Natural killer cell (primary cell): ENCODE measurements around the gene MRPS34. TPM values are rescaled to one million over a fixed set of nuclear protein-coding genes. Genes with fewer than 3 reads are reported as not detected.

ENCODE experiments used
- ATAC-seq, 3 donors: fragments of 150-1000 bp in 2 of 3; fragments of 200-7000 bp in 1 of 3; cut with Tn5 transposase; 1 replicate in 1 of 3; 2 replicates in 2 of 3; pipeline ENCODE4 v1.10.0; 2021; ENCODE audit warnings: mild to moderate bottlenecking in 2 of 3, moderate library complexity in 2 of 3
- DNase-seq, 2 donors: peaks; one replicate each; pipeline versions ENCODE4 v3.0.0 to v3.0.0-alpha.2; 2013 to 2021; ENCODE audit warnings: mixed read lengths in 1 of 2
- H3K27ac ChIP-seq: one replicate; pipeline ENCODE4 v1.5.1; 2013; ENCODE audit warnings: mild to moderate bottlenecking, low read length
- H3K27me3 ChIP-seq: one replicate; pipeline ENCODE4 v1.6.1; 2013; ENCODE audit warnings: low read length; ENCODE audit not compliant: control insufficient read depth, insufficient read depth
- H3K36me3 ChIP-seq: one replicate; pipeline ENCODE4 v1.6.1; 2013; ENCODE audit warnings: low read length; ENCODE audit not compliant: control insufficient read depth, insufficient read depth
- H3K4me1 ChIP-seq: one replicate; pipeline ENCODE4 v1.6.1; 2013; ENCODE audit warnings: low read length; ENCODE audit not compliant: control insufficient read depth, insufficient read depth
- H3K4me3 ChIP-seq: one replicate; pipeline ENCODE4 v1.5.1; 2013; ENCODE audit warnings: low read length
- H3K9me3 ChIP-seq: one replicate; pipeline ENCODE4 v1.6.1; 2013; ENCODE audit warnings: low read length; ENCODE audit not compliant: control insufficient read depth, insufficient read depth
- H3K27ac Mint-ChIP-seq, 2 donors: one replicate each; pipeline ENCODE4 v1.8.0; 2022; ENCODE audit warnings: mild to moderate bottlenecking in 2 of 2, mixed read lengths in 2 of 2, moderate library complexity in 1 of 2
- H3K27me3 Mint-ChIP-seq, 2 donors: one replicate each; pipeline ENCODE4 v1.8.0; 2022; ENCODE audit warnings: low read depth in 2 of 2, mixed read lengths in 2 of 2
- H3K36me3 Mint-ChIP-seq: one replicate; pipeline ENCODE4 v1.8.0; 2022; ENCODE audit warnings: mixed read lengths
- H3K4me1 Mint-ChIP-seq, 2 donors: one replicate each; pipeline ENCODE4 v1.8.0; 2022; ENCODE audit warnings: mixed read lengths in 2 of 2
- H3K4me3 Mint-ChIP-seq: one replicate; pipeline ENCODE4 v1.8.0; 2022; ENCODE audit warnings: mild to moderate bottlenecking, moderate library complexity, mixed read lengths
- H3K9me3 Mint-ChIP-seq, 2 donors: one replicate each; pipeline ENCODE4 v1.8.0; 2022; ENCODE audit warnings: mixed read lengths in 2 of 2
- CTCF ChIP-seq: fragments of 200-600 bp; IDR thresholded peaks from one replicate; pipeline ENCODE4 v1.8.0; 2022; ENCODE audit warnings: antibody characterized with exemption
- WGBS: methylation state at CpG from one replicate; pipeline ENCODE4 v1.1.7; 2013; ENCODE audit warnings: missing lambda C conversion rate; ENCODE audit not compliant: insufficient coverage; 5-methylcytosine and 5-hydroxymethylcytosine counted together
- intact Hi-C: fragments of 100-400 bp; cut with micrococcal nuclease; formaldehyde crosslinking; loops from one replicate; pipeline ENCODE4 v1.14.2; 2022
- total RNA-seq, 4 donors: library from RNA; stranded (reverse); fragments of 120-200 nt in 1 of 4; gene quantifications; one replicate each; pipeline versions ENCODE4 v1.2.3 to v1.2.4, GENCODE V29; 2013 to 2022

Gene MRPS34
- total RNA-seq, result 10 to 100 TPM; 26.5 to 42.0 (median 41.4) TPM
- 52.1 TPM for total RNA-seq (2013)

GRCh38 chr16:1772908-1773702 is at the start of gene MRPS34:
MRPS34 (minus strand) TSS chr16:1773134; CDS start chr16:1773119, 15 bp downstream.
- H3K9me3 Mint-ChIP-seq, result no peaks in the 10 kb centered on the region
- H3K27ac Mint-ChIP-seq, result peak within 1 kb of the TSS; percentile 87 to 88
- under 1% methylated on average over 108 of the region's 108 CpGs for WGBS
- peaks cover 14 to 21% of the 10 kb centered on the region in 2 donors for H3K4me1 Mint-ChIP-seq
- peak within 1 kb of the TSS; percentile 97 for H3K4me3 Mint-ChIP-seq
- no peaks in the 10 kb centered on the region for H3K36me3 Mint-ChIP-seq
- Histone ChIP-seq H3K9me3 (no peaks in the 10 kb centered on the region), H3K4me1 (peaks cover 41% of the 10 kb centered on the region), H3K36me3 (peaks cover 23% of the 10 kb centered on the region), H3K4me3 (peak within 1 kb of the TSS; percentile 61), H3K27ac (peak within 1 kb of the TSS; percentile 54), H3K27me3 (no peaks in the 10 kb centered on the region)
- ATAC-seq (peak; percentile 65 to 80 (median 66)), DNase-seq (peak; percentile 79 to 89)
- intact Hi-C loops, result loop anchor here (1.0 to 10.0 kb wide), 3 partner anchors 9 to 379 kb away; partner anchors contain the start of genes NUBP2 and SPSB3
- TF ChIP-seq CTCF, result peak; percentile 92
- H3K27me3 Mint-ChIP-seq, result no peaks in the 10 kb centered on the region

- TF ChIP-seq CTCF, result no peak
- Histone ChIP-seq H3K4me3 (no peak overlapping the region), H3K27ac (no peak overlapping the region), H3K9me3 (no peaks in the 10 kb centered on the region), H3K4me1 (peaks cover 13% of the 10 kb centered on the region), H3K36me3 (peaks cover 36% of the 10 kb centered on the region), H3K27me3 (no peaks in the 10 kb centered on the region)
- Mint-ChIP-seq H3K27ac (no peak overlapping the region), H3K4me1 (peaks cover under 1 to 15% of the 10 kb centered on the region in 2 donors), H3K27me3 (no peaks in the 10 kb centered on the region), H3K36me3 (no peaks in the 10 kb centered on the region), H3K9me3 (no peaks in the 10 kb centered on the region), H3K4me3 (no peak overlapping the region)
- no peak for ATAC-seq
- DNase-seq, result no peak
- intact Hi-C loops, result no loop called here
- WGBS, result 94% methylated on average over 22 of the region's 24 CpGs
Measured at GRCh38 chr16:1821861-1822611, 49.1 kb upstream of the MRPS34 start.

- Histone ChIP-seq H3K4me1 (peaks cover 12% of the 10 kb centered on the region), H3K27me3 (no peaks in the 10 kb centered on the region), H3K27ac (no peak overlapping the region), H3K9me3 (no peaks in the 10 kb centered on the region), H3K4me3 (no peak overlapping the region), H3K36me3 (peaks cover 45% of the 10 kb centered on the region)
- no peaks in the 10 kb centered on the region for H3K27me3 Mint-ChIP-seq
- H3K4me1 Mint-ChIP-seq, result peaks cover 0 to 11% of the 10 kb centered on the region in 2 donors
- H3K9me3 Mint-ChIP-seq, result no peaks in the 10 kb centered on the region
- H3K4me3 Mint-ChIP-seq, result no peak overlapping the region
- TF ChIP-seq CTCF, result no peak
- no peaks in the 10 kb centered on the region for H3K36me3 Mint-ChIP-seq
- H3K27ac Mint-ChIP-seq, result no peak overlapping the region
- 95% methylated on average over 12 of the region's 12 CpGs for WGBS
- intact Hi-C loops, result no loop called here
- ATAC-seq (no peak), DNase-seq (no peak)
Measured at GRCh38 chr16:1820946-1821290, 48.0 kb upstream of the MRPS34 start.
